Measurements from ENCODE around the gene SEMA4A. TPM values are rescaled to one million over a fixed set of nuclear protein-coding genes. Genes with fewer than 3 reads are reported as not detected.

The SEMA4A gene
- total RNA-seq, 1 donor from 2014 or later = 4.2 TPM

GRCh38 chr1:156146769-156147405 is 6.5 kb upstream of the SEMA4A start:
- Histone ChIP-seq H3K9ac (ENCODE audit: low read depth in 1 of 3, low read length in 3 of 3) (peak overlapping the region in 2 of 3 donors; percentile 9 to 45), H3K36me3 (ENCODE audit: control insufficient read depth in 3 of 3, insufficient read depth in 3 of 3, low read length in 3 of 3) (no peaks in the 10 kb centered on the region), H3K9me3 (ENCODE audit: control insufficient read depth in 3 of 3, low read length in 3 of 3) (no peaks in the 10 kb centered on the region), H3K4me3 (ENCODE audit: low read length in 3 of 3) (no peak overlapping the region), H3K27ac (ENCODE audit: low read depth, low read length) (no peak overlapping the region), H3K4me1 (ENCODE audit: control insufficient read depth in 3 of 3, insufficient read depth in 3 of 3, low read length in 3 of 3) (peaks cover 8 to 28% (median 11%) of the 10 kb centered on the region in 3 donors), H3K27me3 (ENCODE audit: control insufficient read depth in 3 of 3, insufficient read depth in 3 of 3, low read length in 3 of 3) (peaks cover 7 to 35% (median 17%) of the 10 kb centered on the region in 3 donors)

GRCh38 chr1:156148216-156148615 is 5.2 kb upstream of the SEMA4A start:
- Histone ChIP-seq H3K4me3 (ENCODE audit: low read length in 3 of 3) (no peak overlapping the region), H3K27me3 (ENCODE audit: control insufficient read depth in 3 of 3, insufficient read depth in 3 of 3, low read length in 3 of 3) (peaks cover 7 to 35% (median 17%) of the 10 kb centered on the region in 3 donors)

GRCh38 chr1:156149374-156150332 is 3.7 kb upstream of the SEMA4A start:
- no peaks in the 10 kb centered on the region for H3K9me3 ChIP-seq (ENCODE audit: control insufficient read depth in 3 of 3, low read length in 3 of 3)
- H3K9ac ChIP-seq (ENCODE audit: low read depth in 1 of 3, low read length in 3 of 3) = no peak overlapping the region
- H3K4me3 ChIP-seq (ENCODE audit: low read length in 3 of 3) = no peak overlapping the region
- no peak overlapping the region for H3K27ac ChIP-seq (ENCODE audit: low read depth, low read length)
- H3K27me3 ChIP-seq (ENCODE audit: control insufficient read depth in 3 of 3, insufficient read depth in 3 of 3, low read length in 3 of 3) = peaks cover 10 to 35% (median 17%) of the 10 kb centered on the region in 3 donors
- H3K36me3 ChIP-seq (ENCODE audit: control insufficient read depth in 3 of 3, insufficient read depth in 3 of 3, low read length in 3 of 3) = no peaks in the 10 kb centered on the region
- H3K4me1 ChIP-seq (ENCODE audit: control insufficient read depth in 3 of 3, insufficient read depth in 3 of 3, low read length in 3 of 3) = peaks cover 8 to 28% (median 11%) of the 10 kb centered on the region in 3 donors

More at GRCh38 chr1:156148216-156148615, 5.2 kb upstream of the SEMA4A start:
- Histone ChIP-seq H3K9me3 (ENCODE audit: control insufficient read depth in 3 of 3, low read length in 3 of 3) (no peaks in the 10 kb centered on the region), H3K9ac (ENCODE audit: low read depth in 1 of 3, low read length in 3 of 3) (no peak overlapping the region), H3K4me1 (ENCODE audit: control insufficient read depth in 3 of 3, insufficient read depth in 3 of 3, low read length in 3 of 3) (peaks cover 8 to 28% (median 11%) of the 10 kb centered on the region in 3 donors), H3K27ac (ENCODE audit: low read depth, low read length) (no peak overlapping the region), H3K36me3 (ENCODE audit: control insufficient read depth in 3 of 3, insufficient read depth in 3 of 3, low read length in 3 of 3) (no peaks in the 10 kb centered on the region)

GRCh38 chr1:156150333-156151011 is 2.9 kb upstream of the SEMA4A start:
- H3K9me3 ChIP-seq (ENCODE audit: control insufficient read depth in 3 of 3, low read length in 3 of 3) = no peaks in the 10 kb centered on the region
- H3K36me3 ChIP-seq (ENCODE audit: control insufficient read depth in 3 of 3, insufficient read depth in 3 of 3, low read length in 3 of 3) = no peaks in the 10 kb centered on the region
- H3K27me3 ChIP-seq (ENCODE audit: control insufficient read depth in 3 of 3, insufficient read depth in 3 of 3, low read length in 3 of 3) = peaks cover 10 to 35% (median 17%) of the 10 kb centered on the region in 3 donors
- no peak overlapping the region for H3K27ac ChIP-seq (ENCODE audit: low read depth, low read length)
- H3K9ac ChIP-seq (ENCODE audit: low read depth in 1 of 3, low read length in 3 of 3) = no peak overlapping the region
- no peak overlapping the region for H3K4me3 ChIP-seq (ENCODE audit: low read length in 3 of 3)
- peaks cover 8 to 28% (median 11%) of the 10 kb centered on the region in 3 donors for H3K4me1 ChIP-seq (ENCODE audit: control insufficient read depth in 3 of 3, insufficient read depth in 3 of 3, low read length in 3 of 3)

DNA sequence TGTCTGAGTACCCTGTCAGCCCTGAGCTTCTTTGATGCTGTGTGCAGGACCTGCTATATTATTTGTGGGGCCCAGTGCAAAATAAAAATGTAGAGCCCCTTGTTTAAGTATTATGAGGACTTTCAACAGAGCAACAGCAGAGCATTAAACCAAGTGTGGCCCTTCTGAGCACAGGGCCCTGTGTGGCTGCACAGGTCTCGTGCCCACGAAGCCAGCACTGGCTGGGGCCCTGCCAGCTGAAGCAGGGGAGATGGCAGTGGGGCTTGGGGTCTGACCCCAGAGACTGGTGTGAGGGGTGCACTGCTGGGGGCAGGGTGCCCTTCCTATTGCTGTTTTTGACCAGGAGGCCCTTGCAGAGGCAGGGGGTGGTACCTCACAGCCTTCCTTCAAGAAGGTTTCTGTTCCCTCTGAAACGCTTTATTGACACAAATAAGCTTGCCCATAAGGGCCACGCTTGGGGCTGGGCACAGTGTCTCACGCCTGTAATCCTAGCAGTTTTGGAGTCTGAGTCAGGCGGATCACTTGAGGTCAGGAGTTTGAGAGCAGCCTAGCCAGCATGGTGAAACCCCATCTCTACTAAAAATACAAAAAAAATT is 2.2 kb upstream of the SEMA4A start:
- H3K4me1 ChIP-seq (ENCODE audit: control insufficient read depth in 3 of 3, insufficient read depth in 3 of 3, low read length in 3 of 3) = peaks cover 6 to 25% (median 8%) of the 10 kb centered on the region in 3 donors
- no peaks in the 10 kb centered on the region for H3K36me3 ChIP-seq (ENCODE audit: control insufficient read depth in 3 of 3, insufficient read depth in 3 of 3, low read length in 3 of 3)
- H3K27me3 ChIP-seq (ENCODE audit: control insufficient read depth in 3 of 3, insufficient read depth in 3 of 3, low read length in 3 of 3) = peaks cover 10 to 35% (median 17%) of the 10 kb centered on the region in 3 donors
- peak overlapping the region in 1 of 3 donors; percentile 25 for H3K9ac ChIP-seq (ENCODE audit: low read depth in 1 of 3, low read length in 3 of 3)
- H3K9me3 ChIP-seq (ENCODE audit: control insufficient read depth in 3 of 3, low read length in 3 of 3) = no peaks in the 10 kb centered on the region
- no peak overlapping the region for H3K27ac ChIP-seq (ENCODE audit: low read depth, low read length)
- H3K4me3 ChIP-seq (ENCODE audit: low read length in 3 of 3) = no peak overlapping the region

- H3K4me3 ChIP-seq (ENCODE audit: low read length in 3 of 3) = no peak overlapping the region
- H3K27ac ChIP-seq (ENCODE audit: low read depth, low read length) = no peak overlapping the region
- H3K4me1 ChIP-seq (ENCODE audit: control insufficient read depth in 3 of 3, insufficient read depth in 3 of 3, low read length in 3 of 3) = peaks cover 0 to 18% (median 0%) of the 10 kb centered on the region in 3 donors
- no peak overlapping the region for H3K9ac ChIP-seq (ENCODE audit: low read depth in 1 of 3, low read length in 3 of 3)
- H3K27me3 ChIP-seq (ENCODE audit: control insufficient read depth in 3 of 3, insufficient read depth in 3 of 3, low read length in 3 of 3) = peaks cover 10 to 28% (median 17%) of the 10 kb centered on the region in 3 donors
- no peaks in the 10 kb centered on the region for H3K9me3 ChIP-seq (ENCODE audit: control insufficient read depth in 3 of 3, low read length in 3 of 3)
- H3K36me3 ChIP-seq (ENCODE audit: control insufficient read depth in 3 of 3, insufficient read depth in 3 of 3, low read length in 3 of 3) = no peaks in the 10 kb centered on the region
Measured at GRCh38 chr1:156152628-156153027, 757 bp upstream of the SEMA4A start.

DNA sequence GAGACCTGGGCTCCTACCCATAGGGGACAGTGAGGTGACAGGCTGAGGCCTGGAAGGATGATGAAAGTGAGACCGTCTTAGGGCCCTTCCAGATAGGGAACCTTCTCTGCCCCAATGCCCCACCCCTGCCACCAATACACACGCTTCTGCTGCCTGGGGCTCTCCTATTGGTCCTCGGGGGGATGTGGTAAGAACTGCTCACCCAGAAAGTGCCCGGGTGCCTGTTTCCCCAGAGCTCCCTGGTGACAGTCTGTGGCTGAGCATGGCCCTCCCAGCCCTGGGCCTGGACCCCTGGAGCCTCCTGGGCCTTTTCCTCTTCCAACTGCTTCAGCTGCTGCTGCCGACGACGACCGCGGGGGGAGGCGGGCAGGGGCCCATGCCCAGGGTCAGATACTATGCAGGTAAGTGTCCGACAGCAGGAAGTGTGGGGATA is 948 bp downstream of the SEMA4A start:
- H3K4me3 ChIP-seq (ENCODE audit: low read length in 3 of 3) = no peak overlapping the region
- H3K9me3 ChIP-seq (ENCODE audit: control insufficient read depth in 3 of 3, low read length in 3 of 3) = no peaks in the 10 kb centered on the region
- H3K9ac ChIP-seq (ENCODE audit: low read depth in 1 of 3, low read length in 3 of 3) = no peak overlapping the region
- peaks cover 0 to 13% (median 0%) of the 10 kb centered on the region in 3 donors for H3K4me1 ChIP-seq (ENCODE audit: control insufficient read depth in 3 of 3, insufficient read depth in 3 of 3, low read length in 3 of 3)
- H3K36me3 ChIP-seq (ENCODE audit: control insufficient read depth in 3 of 3, insufficient read depth in 3 of 3, low read length in 3 of 3) = no peaks in the 10 kb centered on the region
- H3K27me3 ChIP-seq (ENCODE audit: control insufficient read depth in 3 of 3, insufficient read depth in 3 of 3, low read length in 3 of 3) = peaks cover 10 to 15% (median 11%) of the 10 kb centered on the region in 3 donors
- H3K27ac ChIP-seq (ENCODE audit: low read depth, low read length) = no peak overlapping the region

DNA sequence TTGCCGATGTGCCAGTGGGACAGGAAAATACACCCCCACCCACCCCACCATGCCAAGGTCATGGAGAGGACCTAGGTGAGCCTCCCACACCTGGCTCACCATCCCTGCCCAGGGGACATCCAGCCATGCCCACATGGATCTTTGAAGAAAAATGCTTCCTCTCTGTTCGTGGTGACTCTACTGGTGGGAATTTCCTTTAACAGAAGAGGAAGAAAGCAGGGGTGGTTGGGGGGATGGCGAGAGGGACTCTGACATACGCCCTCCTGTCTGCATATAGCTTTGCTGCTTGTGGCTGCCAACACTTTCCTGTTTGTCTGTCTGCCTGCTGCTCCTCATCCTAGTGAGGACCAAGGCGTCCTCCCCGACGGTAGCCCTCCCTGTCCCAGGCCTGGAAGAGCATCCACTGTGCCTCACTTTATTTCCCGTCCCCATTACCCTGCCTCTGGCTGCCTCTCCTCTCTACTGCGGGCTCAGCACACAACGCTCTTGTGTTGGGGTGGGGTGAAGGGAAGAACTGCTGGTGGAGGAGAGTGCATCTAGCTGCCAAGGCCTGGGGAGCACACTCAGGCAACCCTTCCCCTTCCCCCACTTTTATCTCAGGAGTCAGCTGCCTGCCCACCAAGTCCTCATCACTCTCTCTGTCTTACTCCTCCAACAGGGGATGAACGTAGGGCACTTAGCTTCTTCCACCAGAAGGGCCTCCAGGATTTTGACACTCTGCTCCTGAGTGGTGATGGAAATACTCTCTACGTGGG is 2.5 kb downstream of the SEMA4A start:
- Histone ChIP-seq H3K9me3 (ENCODE audit: control insufficient read depth in 3 of 3, low read length in 3 of 3) (no peaks in the 10 kb centered on the region), H3K9ac (ENCODE audit: low read depth in 1 of 3, low read length in 3 of 3) (no peak overlapping the region), H3K27me3 (ENCODE audit: control insufficient read depth in 3 of 3, insufficient read depth in 3 of 3, low read length in 3 of 3) (peaks cover 0 to 3% (median 0%) of the 10 kb centered on the region in 3 donors), H3K4me1 (ENCODE audit: control insufficient read depth in 3 of 3, insufficient read depth in 3 of 3, low read length in 3 of 3) (peaks cover 6 to 19% (median 10%) of the 10 kb centered on the region in 3 donors), H3K4me3 (ENCODE audit: low read length in 3 of 3) (no peak overlapping the region), H3K27ac (ENCODE audit: low read depth, low read length) (no peak overlapping the region), H3K36me3 (ENCODE audit: control insufficient read depth in 3 of 3, insufficient read depth in 3 of 3, low read length in 3 of 3) (no peaks in the 10 kb centered on the region)

GRCh38 chr1:156157506-156157905 is 4.1 kb downstream of the SEMA4A start:
- H3K9me3 ChIP-seq (ENCODE audit: control insufficient read depth in 3 of 3, low read length in 3 of 3) = no peaks in the 10 kb centered on the region
- H3K27ac ChIP-seq (ENCODE audit: low read depth, low read length) = no peak overlapping the region
- no peaks in the 10 kb centered on the region for H3K36me3 ChIP-seq (ENCODE audit: control insufficient read depth in 3 of 3, insufficient read depth in 3 of 3, low read length in 3 of 3)
- H3K4me1 ChIP-seq (ENCODE audit: control insufficient read depth in 3 of 3, insufficient read depth in 3 of 3, low read length in 3 of 3) = peaks cover 11 to 26% (median 18%) of the 10 kb centered on the region in 3 donors
- H3K4me3 ChIP-seq (ENCODE audit: low read length in 3 of 3) = no peak overlapping the region
- peaks cover 0 to 3% (median 0%) of the 10 kb centered on the region in 3 donors for H3K27me3 ChIP-seq (ENCODE audit: control insufficient read depth in 3 of 3, insufficient read depth in 3 of 3, low read length in 3 of 3)
- no peak overlapping the region for H3K9ac ChIP-seq (ENCODE audit: low read depth in 1 of 3, low read length in 3 of 3)

All from skeletal muscle tissue (tissue), 4 donors.